ENCODE results near the gene CD1E. TPM values are rescaled to one million over a fixed set of nuclear protein-coding genes. Genes with fewer than 3 reads are reported as not detected.

Gene CD1E
- total RNA-seq, 2 donors from 2014 or later: 0.39 TPM; not detected in 1

- no peak for TF ChIP-seq CTCF (IDR thresholded peaks at IDR 0.05)
- no peaks in the 10 kb centered on the region for H3K36me3 ChIP-seq
- no peaks in the 10 kb centered on the region for H3K4me1 ChIP-seq
- H3K9me3 ChIP-seq: peaks cover 0 to under 1% of the 10 kb centered on the region in 2 donors
- H3K4me3 ChIP-seq: no peak overlapping the region
- no peaks in the 10 kb centered on the region for H3K27me3 ChIP-seq
- no peak for DNase-seq (ENCODE audit: low spot score)
- H3K27ac ChIP-seq: no peak overlapping the region
Observed at GRCh38 chr1:158328426-158328825, 25.3 kb upstream of the CD1E start.

- no peak for TF ChIP-seq CTCF (IDR thresholded peaks at IDR 0.05)
- Histone ChIP-seq H3K36me3 (no peaks in the 10 kb centered on the region), H3K27ac (no peak overlapping the region), H3K4me3 (no peak overlapping the region), H3K27me3 (no peaks in the 10 kb centered on the region), H3K9me3 (no peaks in the 10 kb centered on the region), H3K4me1 (no peaks in the 10 kb centered on the region)
- DNase-seq (ENCODE audit: low spot score): no peak
Observed at GRCh38 chr1:158329300-158329699, 24.4 kb upstream of the CD1E start.

GRCh38 chr1:158329733-158330132 lies 24.0 kb upstream of the CD1E start:
- H3K9me3 ChIP-seq: no peaks in the 10 kb centered on the region
- TF ChIP-seq CTCF (IDR thresholded peaks at IDR 0.05): no peak
- no peak overlapping the region for H3K27ac ChIP-seq
- DNase-seq (ENCODE audit: low spot score): no peak
- no peaks in the 10 kb centered on the region for H3K27me3 ChIP-seq
- no peaks in the 10 kb centered on the region for H3K4me1 ChIP-seq
- no peak overlapping the region for H3K4me3 ChIP-seq
- no peaks in the 10 kb centered on the region for H3K36me3 ChIP-seq

- Histone ChIP-seq H3K4me3 (no peak overlapping the region), H3K27ac (no peak overlapping the region), H3K27me3 (no peaks in the 10 kb centered on the region), H3K9me3 (no peaks in the 10 kb centered on the region), H3K4me1 (no peaks in the 10 kb centered on the region), H3K36me3 (no peaks in the 10 kb centered on the region)
- no peak for DNase-seq (ENCODE audit: low spot score)
- TF ChIP-seq CTCF (IDR thresholded peaks at IDR 0.05): no peak
Observed at GRCh38 chr1:158330391-158331105, 23.1 kb upstream of the CD1E start.

- Histone ChIP-seq H3K27me3 (no peaks in the 10 kb centered on the region), H3K27ac (no peak overlapping the region), H3K4me1 (no peaks in the 10 kb centered on the region), H3K9me3 (no peaks in the 10 kb centered on the region), H3K36me3 (no peaks in the 10 kb centered on the region), H3K4me3 (no peak overlapping the region)
- no peak for TF ChIP-seq CTCF (IDR thresholded peaks at IDR 0.05)
- DNase-seq (ENCODE audit: low spot score): no peak
Observed at GRCh38 chr1:158331106-158331425, 22.6 kb upstream of the CD1E start.
